Duodenal mucosa (tissue), 2 donors: ENCODE measurements around the gene MLLT6.

Source experiments
- H3K27ac ChIP-seq: one replicate; pipeline ENCODE4 v1.7.0; 2013; ENCODE audit warnings: low read depth, low read length
- H3K27me3 ChIP-seq, 2 donors: one replicate each; pipeline ENCODE4 v1.7.0; 2013; ENCODE audit warnings: low read length in 2 of 2, control low read depth in 1 of 2; ENCODE audit not compliant: insufficient read depth in 2 of 2, control insufficient read depth in 1 of 2
- H3K36me3 ChIP-seq, 2 donors: one replicate each; pipeline ENCODE4 v1.7.0; 2013; ENCODE audit warnings: low read length in 2 of 2, control low read depth in 1 of 2; ENCODE audit not compliant: insufficient read depth in 2 of 2, control insufficient read depth in 1 of 2
- H3K4me1 ChIP-seq, 2 donors: one replicate each; pipeline ENCODE4 v1.7.0; 2013; ENCODE audit warnings: low read length in 2 of 2, control low read depth in 1 of 2; ENCODE audit not compliant: insufficient read depth in 2 of 2, control insufficient read depth in 1 of 2
- H3K4me3 ChIP-seq, 2 donors: one replicate each; pipeline ENCODE4 v1.7.0; 2013; ENCODE audit warnings: low read length in 2 of 2, low read depth in 1 of 2
- H3K9ac ChIP-seq, 2 donors: one replicate each; pipeline ENCODE4 v1.7.0; 2013; ENCODE audit warnings: low read length in 2 of 2, low read depth in 1 of 2
- H3K9me3 ChIP-seq, 2 donors: one replicate each; pipeline ENCODE4 v1.7.0; 2013; ENCODE audit warnings: low read length in 2 of 2, control low read depth in 1 of 2; ENCODE audit not compliant: control insufficient read depth in 1 of 2

The MLLT6 gene

DNA sequence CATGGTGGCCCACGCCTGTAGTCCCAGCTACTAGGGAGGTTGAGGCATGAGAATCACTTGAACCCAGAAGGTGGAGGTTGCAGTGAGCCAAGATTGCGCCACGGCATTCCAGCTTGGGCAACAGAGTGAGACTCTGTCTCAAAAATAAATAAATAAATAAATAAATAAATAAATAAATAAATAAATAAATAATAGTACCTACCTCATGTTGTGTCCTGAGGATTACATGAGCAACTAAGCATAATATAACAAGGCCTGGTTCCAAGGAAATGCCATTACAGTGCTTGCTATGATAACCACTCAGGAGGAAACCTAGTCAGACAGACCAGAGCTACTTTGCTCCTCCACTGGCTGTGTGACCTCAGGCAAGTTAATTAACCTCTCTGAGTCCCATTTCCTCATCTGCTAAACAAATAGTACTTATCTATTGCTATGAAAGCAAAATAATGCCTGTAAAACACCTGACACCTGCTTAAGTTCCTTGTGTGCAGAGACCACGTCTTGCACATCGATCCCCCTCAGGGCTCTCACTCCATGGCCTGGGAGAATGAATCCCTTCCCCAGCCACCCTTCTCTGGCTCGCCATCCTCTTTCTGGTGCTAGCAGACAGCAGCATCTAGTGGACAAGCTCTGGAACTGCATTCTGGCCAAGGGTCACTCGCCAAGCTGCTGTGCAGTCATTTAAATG lies 37.8 kb upstream of the MLLT6 start:
- Histone ChIP-seq H3K27me3 (peaks cover 30 to 37% of the 10 kb centered on the region in 2 donors), H3K9ac (no peak overlapping the region), H3K4me1 (peaks cover 7% of the 10 kb centered on the region in 2 donors), H3K4me3 (no peak overlapping the region), H3K36me3 (no peaks in the 10 kb centered on the region), H3K9me3 (no peaks in the 10 kb centered on the region), H3K27ac (no peak overlapping the region)

GRCh38 chr17:38667787-38668122 lies 37.3 kb upstream of the MLLT6 start:
- Histone ChIP-seq H3K9me3 (no peaks in the 10 kb centered on the region), H3K27me3 (peaks cover 35 to 42% of the 10 kb centered on the region in 2 donors), H3K4me1 (peaks cover 8 to 11% of the 10 kb centered on the region in 2 donors), H3K9ac (no peak overlapping the region), H3K36me3 (no peaks in the 10 kb centered on the region), H3K27ac (no peak overlapping the region), H3K4me3 (no peak overlapping the region)

- H3K9me3 ChIP-seq: no peaks in the 10 kb centered on the region
- H3K4me3 ChIP-seq: no peak overlapping the region
- peaks cover 43 to 51% of the 10 kb centered on the region in 2 donors for H3K27me3 ChIP-seq
- H3K27ac ChIP-seq: no peak overlapping the region
- H3K36me3 ChIP-seq: no peaks in the 10 kb centered on the region
- no peak overlapping the region for H3K9ac ChIP-seq
- H3K4me1 ChIP-seq: peaks cover 11% of the 10 kb centered on the region in 2 donors
Measured at GRCh38 chr17:38669520-38669919, 35.6 kb upstream of the MLLT6 start.

DNA sequence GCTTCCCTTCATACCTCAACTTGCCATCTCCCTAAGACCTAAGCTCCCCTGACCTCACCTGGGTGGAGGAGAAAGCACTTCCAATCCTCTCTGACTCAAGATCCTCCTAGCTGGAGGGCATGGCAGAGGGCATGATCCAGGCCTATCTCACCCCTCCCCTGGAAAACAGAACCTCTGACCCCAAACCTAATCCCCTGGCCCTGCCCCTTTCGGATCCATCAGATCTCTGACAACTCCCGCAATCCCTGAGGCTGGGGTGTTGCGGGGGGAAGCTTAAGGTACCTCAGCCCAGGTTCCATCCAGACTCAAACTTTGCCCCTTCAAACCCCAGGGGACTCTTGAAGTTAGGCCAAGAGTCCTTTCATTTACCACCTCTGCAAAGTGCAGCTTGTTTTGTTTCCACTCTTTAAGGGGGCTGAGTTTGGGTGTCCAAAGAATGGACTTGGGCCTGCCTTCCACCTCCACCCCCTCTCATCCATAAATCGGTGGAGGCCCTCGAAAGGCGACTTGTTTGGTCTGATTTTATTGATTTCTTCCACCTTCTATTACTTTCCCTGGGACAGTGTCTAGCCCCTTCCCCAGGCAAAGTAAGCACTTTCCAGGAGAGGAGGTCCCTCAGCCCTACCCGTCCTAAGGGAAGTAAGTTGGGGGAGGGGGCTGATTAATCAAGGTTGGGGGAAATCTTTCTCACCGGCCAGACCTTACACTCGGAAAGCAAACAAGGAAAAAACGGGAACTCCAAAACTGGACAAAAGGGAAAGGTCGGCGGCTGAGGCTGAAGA lies 32.9 kb upstream of the MLLT6 start:
- Histone ChIP-seq H3K4me3 (peak overlapping the region in 1 of 2 donors; percentile 5), H3K27ac (no peak overlapping the region), H3K36me3 (no peaks in the 10 kb centered on the region), H3K9me3 (no peaks in the 10 kb centered on the region), H3K9ac (no peak overlapping the region), H3K27me3 (peaks cover 56 to 63% of the 10 kb centered on the region in 2 donors), H3K4me1 (peaks cover 16 to 19% of the 10 kb centered on the region in 2 donors)

- Histone ChIP-seq H3K9me3 (no peaks in the 10 kb centered on the region), H3K4me3 (peak overlapping the region in 1 of 2 donors; percentile 5), H3K36me3 (no peaks in the 10 kb centered on the region), H3K4me1 (peaks cover 16 to 21% of the 10 kb centered on the region in 2 donors), H3K27ac (no peak overlapping the region), H3K9ac (no peak overlapping the region), H3K27me3 (peaks cover 56 to 62% of the 10 kb centered on the region in 2 donors)
Measured at GRCh38 chr17:38672788-38673706, 32.0 kb upstream of the MLLT6 start.

GRCh38 chr17:38673707-38674013 lies 31.4 kb upstream of the MLLT6 start:
- no peak overlapping the region for H3K27ac ChIP-seq
- H3K4me1 ChIP-seq: peaks cover 16 to 21% of the 10 kb centered on the region in 2 donors
- peaks cover 56% of the 10 kb centered on the region in 2 donors for H3K27me3 ChIP-seq
- H3K9ac ChIP-seq: no peak overlapping the region
- no peaks in the 10 kb centered on the region for H3K9me3 ChIP-seq
- H3K4me3 ChIP-seq: peak overlapping the region; percentile 55 to 61
- H3K36me3 ChIP-seq: no peaks in the 10 kb centered on the region

DNA sequence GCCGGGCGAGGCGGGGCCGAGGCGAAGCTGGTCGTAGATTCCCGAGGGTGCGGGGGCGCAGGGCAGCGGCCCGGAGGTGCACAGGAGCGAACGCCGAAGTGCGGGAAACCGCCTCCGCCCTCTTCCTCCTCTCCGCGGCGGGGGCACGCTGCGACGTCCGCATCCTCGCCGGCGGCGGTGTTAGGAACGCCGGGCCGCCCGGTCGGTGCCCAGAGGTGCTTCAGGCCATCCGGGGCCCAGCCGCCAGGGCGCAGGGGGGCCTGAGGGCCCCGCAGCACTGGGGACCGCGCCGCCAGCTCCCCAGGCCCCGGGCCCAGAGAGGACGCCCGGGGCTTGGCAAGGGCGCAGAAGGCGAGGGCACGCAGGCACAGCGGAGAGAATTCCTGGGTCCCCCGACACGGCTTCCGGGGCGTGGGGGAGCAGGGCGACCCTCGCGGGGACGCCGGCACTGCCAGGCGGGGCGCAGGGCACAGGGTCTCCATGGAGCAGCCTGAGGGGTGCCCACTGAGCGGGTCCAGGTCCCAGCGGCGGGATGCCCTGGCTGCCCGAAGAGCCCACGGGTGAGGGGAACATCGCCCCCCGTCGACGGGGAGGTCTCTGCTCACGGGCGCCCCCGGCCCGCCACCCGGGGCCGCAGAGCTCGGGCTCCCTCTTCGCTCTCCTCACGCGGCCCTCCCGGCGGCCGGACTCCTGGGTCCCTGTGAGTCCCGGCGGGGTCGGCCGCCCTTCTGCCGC lies 30.9 kb upstream of the MLLT6 start:
- no peak overlapping the region for H3K27ac ChIP-seq
- no peaks in the 10 kb centered on the region for H3K9me3 ChIP-seq
- H3K4me1 ChIP-seq: peaks cover 16 to 21% of the 10 kb centered on the region in 2 donors
- peaks cover 51% of the 10 kb centered on the region in 2 donors for H3K27me3 ChIP-seq
- H3K36me3 ChIP-seq: no peaks in the 10 kb centered on the region
- H3K9ac ChIP-seq: peak overlapping the region in 1 of 2 donors; percentile 7
- H3K4me3 ChIP-seq: peak overlapping the region; percentile 55 to 61

GRCh38 chr17:38674749-38675615 lies 30.1 kb upstream of the MLLT6 start, which contains the start of gene EPOP:
Gene EPOP, minus strand, starts transcription at chr17:38674957. Its CDS starts 462 bp downstream, at chr17:38674495.
- Histone ChIP-seq H3K36me3 (no peaks in the 10 kb centered on the region), H3K9ac (peak within 1 kb of the TSS in 1 of 2 donors; percentile 15), H3K9me3 (no peaks in the 10 kb centered on the region), H3K27ac (no peak within 1 kb of the TSS), H3K4me3 (peak within 1 kb of the TSS; percentile 55 to 61), H3K27me3 (peaks cover 43% of the 10 kb centered on the region in 2 donors), H3K4me1 (peaks cover 16 to 21% of the 10 kb centered on the region in 2 donors)
